NB4 (cell line): ENCODE data around the gene NDUFA3.

ENCODE experiments used
- DNase-seq: peaks from one replicate; pipeline ENCODE4 v3.0.0; 2010; ENCODE audit warnings: low read depth
- H3K4me3 ChIP-seq: one replicate; pipeline ENCODE4 v1.5.1; 2011; ENCODE audit warnings: mild to moderate bottlenecking, low read depth, low read length, moderate library complexity
- MAX ChIP-seq: IDR thresholded peaks from 2 replicates; pipeline ENCODE4 v1.6.1; 2011; ENCODE audit warnings: low read depth, low read length
- MYC ChIP-seq: IDR thresholded peaks from 2 replicates; pipeline ENCODE4 v1.6.1; 2011; ENCODE audit warnings: low read depth, low read length
- POLR2A ChIP-seq: IDR thresholded peaks from 2 replicates; pipeline ENCODE4 v1.6.1; 2011; ENCODE audit warnings: mild to moderate bottlenecking; ENCODE audit not compliant: insufficient read length; ENCODE audit errors: extremely low read depth
- TF ChIP-seq, protein P1 (sequence below): IDR thresholded peaks from one replicate; pipeline ENCODE4 v1.5.1; 2012; ENCODE audit warnings: low read depth, low read length

Gene NDUFA3

GRCh38 chr19:54156953-54157352, 54.3 kb downstream of the NDUFA3 start:
- H3K4me3 ChIP-seq = no peak overlapping the region
- no peak for TF ChIP-seq POLR2A
- TF ChIP-seq MAX = no peak
- TF ChIP-seq, protein P1, sequence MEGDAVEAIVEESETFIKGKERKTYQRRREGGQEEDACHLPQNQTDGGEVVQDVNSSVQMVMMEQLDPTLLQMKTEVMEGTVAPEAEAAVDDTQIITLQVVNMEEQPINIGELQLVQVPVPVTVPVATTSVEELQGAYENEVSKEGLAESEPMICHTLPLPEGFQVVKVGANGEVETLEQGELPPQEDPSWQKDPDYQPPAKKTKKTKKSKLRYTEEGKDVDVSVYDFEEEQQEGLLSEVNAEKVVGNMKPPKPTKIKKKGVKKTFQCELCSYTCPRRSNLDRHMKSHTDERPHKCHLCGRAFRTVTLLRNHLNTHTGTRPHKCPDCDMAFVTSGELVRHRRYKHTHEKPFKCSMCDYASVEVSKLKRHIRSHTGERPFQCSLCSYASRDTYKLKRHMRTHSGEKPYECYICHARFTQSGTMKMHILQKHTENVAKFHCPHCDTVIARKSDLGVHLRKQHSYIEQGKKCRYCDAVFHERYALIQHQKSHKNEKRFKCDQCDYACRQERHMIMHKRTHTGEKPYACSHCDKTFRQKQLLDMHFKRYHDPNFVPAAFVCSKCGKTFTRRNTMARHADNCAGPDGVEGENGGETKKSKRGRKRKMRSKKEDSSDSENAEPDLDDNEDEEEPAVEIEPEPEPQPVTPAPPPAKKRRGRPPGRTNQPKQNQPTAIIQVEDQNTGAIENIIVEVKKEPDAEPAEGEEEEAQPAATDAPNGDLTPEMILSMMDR = no peak
- no peak for TF ChIP-seq MYC
- DNase-seq = no peak
